Activated CD4-positive, alpha-beta T cell treated with anti-CD3 and anti-CD28 coated beads for 48 hours (primary cell): ENCODE data around the gene TBC1D5.
A peak's percentile ranks its signal among the peaks of the same experiment; 100 is the strongest.
"Not testable (repeated sequence)": the region's sequence is repeated elsewhere in the genome, so short reads cannot be mapped to it uniquely, and the experiment has no call there.

Experiments
- DNase-seq: peaks from one replicate; pipeline ENCODE4 v3.0.0-alpha.2; 2020

Gene TBC1D5

DNA sequence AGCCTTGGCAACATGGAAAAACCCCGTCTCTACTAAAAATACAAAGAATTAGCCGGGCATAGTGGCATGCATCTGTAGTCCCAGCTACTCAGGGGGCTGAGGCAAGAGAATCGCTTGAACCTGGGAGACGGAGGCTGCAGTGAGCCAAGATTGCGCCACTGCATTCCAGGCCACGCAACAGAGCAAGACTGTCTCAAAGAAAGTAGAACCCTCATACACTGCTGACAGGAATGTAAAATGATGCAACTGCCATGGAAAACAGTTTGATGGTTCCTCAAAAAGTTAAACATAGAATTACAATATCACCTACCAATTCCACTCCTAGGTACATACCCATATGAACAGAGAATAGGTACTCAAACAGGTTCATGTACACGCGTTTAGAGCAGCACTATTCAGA is 158.9 kb downstream of the TBC1D5 start:
- no peak for DNase-seq

DNA sequence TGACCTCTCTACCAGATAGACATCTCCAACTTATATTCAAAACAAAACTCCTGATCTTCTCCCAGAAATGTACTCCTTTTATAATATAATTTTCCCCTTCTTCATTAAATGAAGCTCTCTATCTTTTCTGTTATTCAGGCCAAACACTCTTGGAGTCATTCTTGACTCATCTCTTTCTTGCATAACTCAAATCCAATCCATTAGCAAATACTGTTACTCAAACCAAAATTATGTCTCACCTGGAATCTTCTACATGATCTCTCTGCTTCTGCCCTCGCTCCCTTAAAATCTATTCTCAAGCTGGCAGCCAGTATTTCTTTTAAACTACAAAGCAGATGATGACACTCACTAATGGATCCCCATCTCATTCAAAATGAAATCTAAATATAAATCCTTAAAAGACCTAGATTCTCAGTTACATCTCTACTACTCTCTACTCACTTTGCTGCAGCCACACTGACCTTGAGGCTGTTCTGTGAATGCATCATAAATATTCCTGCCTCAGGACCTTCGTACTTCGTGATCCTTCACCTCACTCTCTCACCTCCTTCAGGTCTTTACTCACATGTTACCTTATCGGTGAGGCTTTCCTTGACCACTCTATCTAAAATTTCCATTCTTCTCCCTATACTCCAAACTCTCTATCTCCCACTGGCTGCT is 160.9 kb downstream of the TBC1D5 start:
- no peak for DNase-seq

- peak; percentile 10 for DNase-seq
These were observed 161.5 kb downstream of the TBC1D5 start for GRCh38 chr3:17580901-17581300.

GRCh38 chr3:17579289-17580031 is 163.0 kb downstream of the TBC1D5 start:
- no peak for DNase-seq

- no peak for DNase-seq
These were observed 164.5 kb downstream of the TBC1D5 start for GRCh38 chr3:17577796-17578520.

DNA sequence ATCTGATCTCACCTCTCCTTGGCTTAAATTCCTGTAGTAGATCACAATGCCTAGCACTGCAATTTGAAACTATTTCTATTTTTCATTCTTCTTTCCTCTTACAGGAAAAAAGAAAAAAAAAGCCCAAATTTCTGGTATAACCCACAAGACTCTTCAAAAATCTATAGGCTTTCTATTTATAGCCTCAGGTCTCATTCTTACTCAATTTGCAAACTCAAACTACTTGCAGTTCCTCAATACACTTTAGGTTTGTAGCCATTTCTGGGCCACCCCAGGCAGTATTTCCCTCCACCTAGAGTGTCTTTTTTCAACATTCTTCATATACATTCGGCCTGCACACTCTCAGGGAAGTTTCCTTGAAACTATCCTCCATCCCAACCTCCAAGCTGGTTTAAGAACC is 169.0 kb downstream of the TBC1D5 start:
- DNase-seq = no peak

DNA sequence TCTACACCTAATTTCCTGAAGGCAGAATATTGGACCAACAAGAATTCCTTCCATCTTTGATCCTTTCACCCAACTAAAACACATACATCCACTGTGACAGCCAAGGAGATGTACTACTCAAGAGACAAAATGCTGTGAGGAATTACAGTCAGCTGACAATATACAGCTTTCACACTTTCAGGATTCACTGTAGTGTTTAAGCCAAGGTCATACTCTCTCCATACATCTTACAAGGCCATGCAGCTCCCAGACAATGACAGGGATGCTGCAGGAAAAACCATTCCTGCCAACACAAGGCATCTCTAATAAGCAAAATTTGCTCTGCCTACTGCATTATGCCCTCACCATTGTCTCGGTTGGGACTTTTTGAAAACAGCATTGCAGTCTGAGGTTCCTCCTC is 170.7 kb downstream of the TBC1D5 start:
- DNase-seq = no peak

- no peak for DNase-seq
These were observed 179.6 kb downstream of the TBC1D5 start for GRCh38 chr3:17562845-17563244.

GRCh38 chr3:17558565-17558964 is 183.9 kb downstream of the TBC1D5 start:
- DNase-seq = no peak

- DNase-seq = no peak
These were observed 184.5 kb downstream of the TBC1D5 start for GRCh38 chr3:17557749-17558463.

- no peak for DNase-seq
These were observed 186.9 kb downstream of the TBC1D5 start for GRCh38 chr3:17555525-17555924.

GRCh38 chr3:17554078-17554477 is 188.4 kb downstream of the TBC1D5 start:
- DNase-seq = no peak

DNA sequence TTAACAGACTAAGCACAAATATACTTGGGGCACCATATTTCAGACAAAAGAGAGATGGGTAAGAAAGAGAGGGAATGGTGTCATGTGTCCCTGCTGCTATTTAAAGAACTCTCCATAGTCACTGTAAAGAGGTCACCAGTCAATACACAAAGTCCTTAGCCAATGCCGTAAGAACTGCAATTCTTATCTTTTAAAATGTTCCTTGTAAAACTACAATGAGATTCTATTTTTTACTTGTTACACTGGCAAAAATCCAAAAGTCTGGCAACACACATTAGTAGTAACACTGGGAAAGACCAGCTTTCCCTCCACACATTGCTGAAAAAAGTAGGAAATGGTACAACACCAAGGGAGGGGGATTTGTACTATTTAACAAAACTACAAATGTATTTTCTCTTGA is 189.4 kb downstream of the TBC1D5 start:
- DNase-seq = no peak

DNA sequence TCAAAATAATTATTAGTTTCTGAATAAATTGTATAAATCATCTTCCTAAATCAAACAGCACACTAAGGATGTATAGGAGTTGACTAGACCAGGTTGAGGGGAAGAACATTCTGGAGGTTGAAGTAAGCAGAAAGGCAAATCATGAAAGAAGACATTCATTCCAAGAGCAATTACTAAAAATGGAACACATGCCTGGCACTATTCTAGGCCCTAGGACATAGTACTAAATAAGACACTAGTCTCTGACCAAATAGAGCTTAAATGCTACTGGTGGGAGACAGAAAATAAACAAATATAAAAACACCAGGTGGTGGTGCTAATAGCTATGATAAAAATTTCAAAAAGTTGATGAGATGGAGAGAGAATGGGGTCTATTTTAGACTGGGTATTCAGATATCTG is 190.1 kb downstream of the TBC1D5 start:
- DNase-seq = no peak

- no peak for DNase-seq
These were observed 190.5 kb downstream of the TBC1D5 start for GRCh38 chr3:17551895-17552294.

DNA sequence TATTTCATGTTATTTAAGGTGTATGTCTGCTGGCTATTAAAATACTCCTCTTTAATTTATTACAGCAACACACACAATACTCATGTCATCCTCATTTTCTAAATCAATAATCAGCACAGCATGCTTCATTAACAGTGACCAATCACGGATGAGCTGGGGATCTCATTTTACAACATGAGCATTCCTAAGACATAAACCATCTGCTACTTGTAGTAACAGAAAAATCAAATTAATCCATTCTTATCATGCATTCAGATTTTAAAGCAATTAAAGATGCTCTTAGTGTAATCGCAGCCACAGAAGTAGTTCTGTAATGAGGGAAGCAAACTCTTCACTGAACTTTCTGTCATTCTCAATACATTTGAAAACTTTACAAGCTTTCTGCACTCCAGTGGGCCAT is 191.1 kb downstream of the TBC1D5 start:
- no peak for DNase-seq

DNA sequence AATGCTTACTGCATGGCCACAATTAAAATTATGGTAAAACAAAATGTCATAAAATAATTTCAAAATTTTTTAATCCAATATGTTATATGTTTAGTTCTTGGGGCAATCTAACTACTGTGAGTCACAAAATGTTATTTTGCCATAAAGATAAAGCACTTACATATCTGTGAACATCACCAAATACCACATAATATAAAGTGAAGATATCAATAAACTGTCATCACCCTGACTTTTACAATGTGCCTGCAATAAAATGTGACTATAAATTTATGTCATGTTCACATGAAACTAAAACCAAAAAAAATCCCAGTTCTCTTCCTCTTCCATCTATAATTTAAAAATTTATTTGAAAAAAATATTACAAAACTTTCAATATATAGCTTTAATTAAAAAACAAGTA is 191.8 kb downstream of the TBC1D5 start:
- DNase-seq = no peak

DNA sequence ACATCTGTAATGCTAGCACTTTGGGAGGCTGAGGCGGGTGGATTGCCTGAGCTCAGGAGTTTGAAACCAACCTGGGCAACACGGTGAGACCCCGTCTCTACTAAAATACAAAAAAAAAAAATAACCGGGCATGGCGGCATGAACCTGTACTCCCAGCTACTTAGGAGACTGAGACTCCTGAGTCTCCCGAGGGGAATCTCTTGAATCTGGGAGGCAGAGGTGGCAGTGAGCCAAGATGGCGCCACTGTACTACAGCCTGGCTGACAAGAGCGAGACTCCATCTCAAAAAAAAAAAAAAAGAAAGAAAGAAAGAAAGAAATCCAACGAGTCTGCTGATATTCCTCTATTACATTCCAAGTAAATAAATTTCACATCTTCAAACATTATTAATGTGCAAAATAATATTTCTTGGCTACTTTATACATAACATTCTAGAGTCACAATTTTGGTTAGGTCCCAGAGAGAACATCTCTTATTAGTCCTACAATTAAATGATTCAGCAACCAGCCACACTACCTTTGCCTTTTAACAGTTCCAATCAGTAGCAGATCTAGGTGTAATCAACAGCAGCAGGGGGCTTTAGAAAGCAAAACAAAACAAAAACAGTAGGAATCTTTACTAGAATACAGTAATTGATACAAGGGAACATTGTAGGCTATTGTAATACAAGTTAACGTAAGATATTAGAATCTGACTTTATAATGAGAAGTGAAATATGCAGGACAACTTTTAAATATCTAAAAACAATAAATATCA is 195.8 kb downstream of the TBC1D5 start:
- no peak for DNase-seq

DNA sequence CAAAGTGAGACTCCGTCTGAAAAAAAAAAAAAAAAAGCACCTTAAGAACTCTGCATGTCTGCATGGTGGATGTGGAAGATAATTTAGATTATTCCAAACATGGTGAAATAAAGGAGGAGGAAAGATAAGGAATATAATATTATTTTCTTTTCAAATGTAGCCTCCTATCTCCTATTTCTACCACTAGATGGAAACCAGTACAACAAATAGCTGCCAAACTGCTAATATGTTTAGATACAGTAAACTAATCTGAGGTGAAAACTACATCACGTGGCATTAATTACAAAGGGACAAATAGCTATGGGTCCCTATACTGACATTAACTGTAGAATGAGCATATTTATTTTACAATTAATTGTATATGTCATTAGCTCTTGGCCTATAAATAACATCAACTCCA is 197.8 kb downstream of the TBC1D5 start:
- no peak for DNase-seq

- no peak for DNase-seq
These were observed 199.8 kb downstream of the TBC1D5 start for GRCh38 chr3:17542591-17542990.

DNA sequence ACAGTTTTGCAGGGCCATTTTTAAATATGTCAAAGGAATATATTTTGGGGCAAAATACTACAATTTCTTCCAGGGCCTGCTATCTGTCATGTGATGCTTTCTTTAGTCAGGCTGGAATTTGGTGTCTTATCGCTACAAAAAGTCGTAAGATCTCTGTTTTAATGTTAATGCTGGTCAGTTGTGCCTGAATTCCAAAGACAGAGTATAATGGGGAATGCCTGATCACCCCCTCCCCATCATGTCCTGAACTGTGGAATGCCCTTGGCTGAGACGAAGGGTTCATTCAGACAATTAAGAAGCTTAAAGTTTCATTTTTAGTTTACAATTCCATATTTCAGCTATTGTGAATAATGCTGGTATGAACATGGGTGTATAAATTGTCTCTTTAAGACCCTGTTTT is 203.0 kb downstream of the TBC1D5 start:
- DNase-seq = no peak

DNA sequence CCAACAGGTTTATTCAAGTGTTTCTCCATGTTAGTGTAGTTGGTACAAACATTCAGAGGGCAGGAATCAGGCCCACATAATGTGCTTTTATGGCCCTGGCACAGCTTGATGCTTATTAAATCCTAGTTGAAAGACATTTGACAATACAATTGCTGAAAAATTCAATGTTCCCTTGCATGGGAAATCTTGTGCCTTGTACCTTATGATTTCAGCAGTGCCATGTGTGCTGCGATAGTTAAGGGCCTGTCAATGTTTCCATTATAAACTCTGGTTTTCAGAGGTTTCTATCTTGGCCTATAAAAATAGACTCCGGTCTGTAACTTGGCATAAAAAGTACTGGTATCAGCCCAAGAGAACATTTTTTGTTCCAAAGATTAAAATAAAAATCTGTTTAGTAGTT is 207.2 kb downstream of the TBC1D5 start:
- no peak for DNase-seq

GRCh38 chr3:17532446-17532845 is 210.0 kb downstream of the TBC1D5 start:
- DNase-seq = not testable (repeated sequence)
